HCT116 (cell line): ENCODE results near the gene ATP8A2.

Source experiments
- CTCF ChIP-seq, 3 experiments: fragments of 200-600 bp in 1 of 3; sonication (generic) in 1 of 3; IDR thresholded peaks in 2 of 3; conservative IDR thresholded peaks in 1 of 3; 2 replicates each; pipeline ENCODE4 v1.5.1; 2012 to 2017; ENCODE audit warnings: low read depth in 2 of 3, low read length in 2 of 3, antibody characterized with exemption in 1 of 3, borderline replicate concordance in 1 of 3, control low read depth in 1 of 3, mild to moderate bottlenecking in 1 of 3, mixed read lengths in 1 of 3, mixed run types in 1 of 3, moderate library complexity in 1 of 3; ENCODE audit not compliant: insufficient read depth in 1 of 3
- ELF1 ChIP-seq: IDR thresholded peaks from 2 replicates; pipeline ENCODE4 v1.6.1; 2012; ENCODE audit warnings: low read depth, borderline replicate concordance
- EZH2phosphoT487 ChIP-seq: fragments of 200-600 bp; IDR thresholded peaks from 2 replicates; pipeline ENCODE4 v1.6.1; 2018; ENCODE audit warnings: antibody characterized with exemption, borderline replicate concordance
- MAX ChIP-seq: IDR thresholded peaks from 2 replicates; pipeline ENCODE4 v1.6.1; 2012
- POLR2A ChIP-seq: IDR thresholded peaks from 2 replicates; pipeline ENCODE4 v1.7.0; 2011; ENCODE audit warnings: borderline replicate concordance; ENCODE audit not compliant: insufficient read depth, insufficient read length; ENCODE audit errors: extremely low read depth
- REST ChIP-seq: IDR thresholded peaks from 2 replicates; pipeline ENCODE4 v1.6.1; 2012; ENCODE audit warnings: low read depth
- ZBTB33 ChIP-seq: IDR thresholded peaks from 2 replicates; pipeline ENCODE4 v1.6.1; 2011; ENCODE audit warnings: mild to moderate bottlenecking, low read length, moderate library complexity; ENCODE audit not compliant: insufficient replicate concordance; ENCODE audit errors: extremely low read depth

- TF ChIP-seq ZBTB33, result no peak
- TF ChIP-seq CTCF (IDR thresholded peaks at IDR 0.05 in 2 of 3, conservative IDR thresholded peaks at IDR 0.05 in 1 of 3; ENCODE audit: borderline replicate concordance in 1 of 3, insufficient read depth in 1 of 3, low read depth in 2 of 3, low read length in 2 of 3), result no peak
- TF ChIP-seq REST, result no peak
- TF ChIP-seq POLR2A, result no peak
- TF ChIP-seq ELF1, result no peak
- no peak for TF ChIP-seq MAX
- TF ChIP-seq EZH2phosphoT487, result no peak
Observed at GRCh38 chr13:26071691-26072090, 699.9 kb downstream of the ATP8A2 start.
